Panc1 (cell line): ENCODE measurements around the gene C1RL. TPM values are rescaled to one million over a fixed set of nuclear protein-coding genes. Genes with fewer than 3 reads are reported as not detected.

Experiments
- ATAC-seq: fragments of 200-7000 bp; cut with Tn5 transposase; 2 replicates; pipeline ENCODE4 v1.9.1; 2020; ENCODE audit warnings: mild to moderate bottlenecking, moderate library complexity
- BruUV-seq: library from RNA; stranded (reverse); fragments of 400-500 nt; replicated peaks from 2 replicates; lab custom pipeline; 2021; lab: Mats Ljungman, UMichigan
- CTCF ChIA-PET: fragments of 300-600 bp; sonication (Branson Sonifier 250); formaldehyde crosslinking; loops from one replicate; lab custom pipeline; 2022; ENCODE audit warnings: antibody characterized with exemption; lab: Charles Lee
- POLR2A ChIA-PET: fragments of 300-600 bp; sonication (Branson Sonifier 250); formaldehyde crosslinking; loops from one replicate; lab custom pipeline; 2022; ENCODE audit warnings: antibody characterized with exemption; lab: Charles Lee
- DNase-seq: peaks from one replicate; pipeline ENCODE4 v3.0.0-alpha.2; 2010; ENCODE audit warnings: low read depth, low spot score
- H3K27ac ChIP-seq: 2 replicates; pipeline ENCODE4 v1.5.1; 2011; ENCODE audit warnings: mild to moderate bottlenecking, low read length, inconsistent platforms
- H3K27me3 ChIP-seq: fragments of 200-500 bp; sonication (Bioruptor generic); 2 replicates; pipeline ENCODE4 v1.6.0; 2014; ENCODE audit warnings: low read length, inconsistent platforms; ENCODE audit not compliant: control insufficient read depth, insufficient read depth
- H3K36me3 ChIP-seq: fragments of 200-500 bp; sonication (Bioruptor generic); 2 replicates; pipeline ENCODE4 v1.5.1; 2014; ENCODE audit warnings: inconsistent platforms, mild to moderate bottlenecking, low read length, moderate library complexity; ENCODE audit not compliant: control insufficient read depth, insufficient read depth
- H3K4me1 ChIP-seq: 2 replicates; pipeline ENCODE4 v1.5.1; 2011; ENCODE audit warnings: inconsistent platforms, mild to moderate bottlenecking, low read length, moderate library complexity; ENCODE audit not compliant: control insufficient read depth, insufficient read depth
- H3K4me3 ChIP-seq, 2 experiments: 2 replicates each; pipeline ENCODE4 v1.5.1; 2011 to 2012; ENCODE audit warnings: low read depth in 2 of 2, low read length in 2 of 2, mild to moderate bottlenecking in 2 of 2, inconsistent platforms in 1 of 2, moderate library complexity in 1 of 2
- H3K9me3 ChIP-seq: fragments of 200-500 bp; sonication (Bioruptor generic); 2 replicates; pipeline ENCODE4 v1.5.1; 2014; ENCODE audit warnings: low read depth, mild to moderate bottlenecking, inconsistent platforms, low read length, moderate library complexity; ENCODE audit not compliant: control insufficient read depth, insufficient read depth
- POLR2AphosphoS5 ChIP-seq: IDR thresholded peaks from 2 replicates; pipeline ENCODE4 v1.6.1; 2012; ENCODE audit warnings: mild to moderate bottlenecking, low read depth, low read length, moderate library complexity
- SIN3A ChIP-seq: IDR thresholded peaks from 2 replicates; pipeline ENCODE4 v1.6.1; 2012; ENCODE audit warnings: low read depth, mild to moderate bottlenecking, low read length, moderate library complexity, borderline replicate concordance; ENCODE audit not compliant: insufficient read depth
- TCF7L2 ChIP-seq: IDR thresholded peaks from 2 replicates; pipeline ENCODE4 v1.6.1; 2011; ENCODE audit warnings: mild to moderate bottlenecking, low read depth, low read length, inconsistent platforms
- in situ Hi-C: cut with HindIII; loops from 2 replicates; pipeline ENCODE4 v1.10.0; 2016; ENCODE audit warnings: low sequenced_read_pairs, low pct_unique_long_range_greater_than_20kb
- intact Hi-C: fragments of 100-400 bp; cut with micrococcal nuclease; formaldehyde crosslinking; loops from one replicate; pipeline ENCODE4 v1.10.0; 2022; ENCODE audit not compliant: unreplicated experiment
- total RNA-seq: library from RNA; stranded (reverse); gene quantifications from one replicate; pipeline ENCODE4 v1.2.1, GENCODE V29; 2021; ENCODE audit not compliant: unreplicated experiment
- TF ChIP-seq, protein P1 (sequence below), 2 experiments: IDR thresholded peaks; 2 replicates each; pipeline ENCODE4 v1.6.1; 2011 to 2012; ENCODE audit warnings: low read depth in 2 of 2, control low read depth in 1 of 2, low read length in 1 of 2, mild to moderate bottlenecking in 1 of 2, moderate library complexity in 1 of 2; ENCODE audit not compliant: insufficient read depth in 1 of 2
- TF ChIP-seq, protein P2 (sequence below): fragments of 450-650 bp; IDR thresholded peaks from 2 replicates; pipeline ENCODE4 v1.5.1; 2017; ENCODE audit warnings: mild to moderate bottlenecking

Gene C1RL
- total RNA-seq, 1 experiment from 2014 or later, result 10.7 TPM

DNA sequence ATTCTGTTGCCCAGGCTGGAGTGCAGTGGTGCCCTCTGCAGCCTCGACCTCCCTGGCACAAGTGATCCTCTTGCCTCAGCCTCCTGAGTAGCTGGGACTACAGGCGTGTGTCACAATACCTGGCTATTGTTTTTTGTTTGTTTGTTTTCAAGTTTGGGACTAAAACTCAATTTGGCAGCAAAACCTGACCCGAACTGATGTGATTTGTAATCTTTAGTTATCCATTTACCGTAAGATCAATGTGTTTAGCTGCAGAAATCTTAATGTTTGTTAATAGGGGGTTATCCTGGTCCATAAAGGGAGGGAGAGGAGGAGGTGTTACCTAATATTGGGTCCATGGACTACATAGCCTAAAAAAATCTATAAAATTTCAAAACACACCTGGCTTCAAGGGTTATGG lies 49.2 kb downstream of the C1RL start:
- CTCF ChIA-PET, result no interaction called here
- in situ Hi-C loops, result no loop called here
- Histone ChIP-seq H3K9me3 (no peaks in the 10 kb centered on the region), H3K27ac (no peak overlapping the region), H3K4me3 (no peak overlapping the region), H3K27me3 (no peaks in the 10 kb centered on the region), H3K4me1 (no peaks in the 10 kb centered on the region), H3K36me3 (no peaks in the 10 kb centered on the region)
- ATAC-seq (no peak), DNase-seq (no peak)
- POLR2A ChIA-PET, result no interaction called here
- intact Hi-C loops, result no loop called here
- TF ChIP-seq, protein P1, sequence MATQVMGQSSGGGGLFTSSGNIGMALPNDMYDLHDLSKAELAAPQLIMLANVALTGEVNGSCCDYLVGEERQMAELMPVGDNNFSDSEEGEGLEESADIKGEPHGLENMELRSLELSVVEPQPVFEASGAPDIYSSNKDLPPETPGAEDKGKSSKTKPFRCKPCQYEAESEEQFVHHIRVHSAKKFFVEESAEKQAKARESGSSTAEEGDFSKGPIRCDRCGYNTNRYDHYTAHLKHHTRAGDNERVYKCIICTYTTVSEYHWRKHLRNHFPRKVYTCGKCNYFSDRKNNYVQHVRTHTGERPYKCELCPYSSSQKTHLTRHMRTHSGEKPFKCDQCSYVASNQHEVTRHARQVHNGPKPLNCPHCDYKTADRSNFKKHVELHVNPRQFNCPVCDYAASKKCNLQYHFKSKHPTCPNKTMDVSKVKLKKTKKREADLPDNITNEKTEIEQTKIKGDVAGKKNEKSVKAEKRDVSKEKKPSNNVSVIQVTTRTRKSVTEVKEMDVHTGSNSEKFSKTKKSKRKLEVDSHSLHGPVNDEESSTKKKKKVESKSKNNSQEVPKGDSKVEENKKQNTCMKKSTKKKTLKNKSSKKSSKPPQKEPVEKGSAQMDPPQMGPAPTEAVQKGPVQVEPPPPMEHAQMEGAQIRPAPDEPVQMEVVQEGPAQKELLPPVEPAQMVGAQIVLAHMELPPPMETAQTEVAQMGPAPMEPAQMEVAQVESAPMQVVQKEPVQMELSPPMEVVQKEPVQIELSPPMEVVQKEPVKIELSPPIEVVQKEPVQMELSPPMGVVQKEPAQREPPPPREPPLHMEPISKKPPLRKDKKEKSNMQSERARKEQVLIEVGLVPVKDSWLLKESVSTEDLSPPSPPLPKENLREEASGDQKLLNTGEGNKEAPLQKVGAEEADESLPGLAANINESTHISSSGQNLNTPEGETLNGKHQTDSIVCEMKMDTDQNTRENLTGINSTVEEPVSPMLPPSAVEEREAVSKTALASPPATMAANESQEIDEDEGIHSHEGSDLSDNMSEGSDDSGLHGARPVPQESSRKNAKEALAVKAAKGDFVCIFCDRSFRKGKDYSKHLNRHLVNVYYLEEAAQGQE (IDR thresholded peaks at IDR 0.05; ENCODE audit: insufficient read depth in 1 of 2, low read depth in 2 of 2, low read length in 1 of 2), result no peak
- TF ChIP-seq POLR2AphosphoS5 (no peak), SIN3A (no peak), TCF7L2 (no peak)
- TF ChIP-seq, protein P2, sequence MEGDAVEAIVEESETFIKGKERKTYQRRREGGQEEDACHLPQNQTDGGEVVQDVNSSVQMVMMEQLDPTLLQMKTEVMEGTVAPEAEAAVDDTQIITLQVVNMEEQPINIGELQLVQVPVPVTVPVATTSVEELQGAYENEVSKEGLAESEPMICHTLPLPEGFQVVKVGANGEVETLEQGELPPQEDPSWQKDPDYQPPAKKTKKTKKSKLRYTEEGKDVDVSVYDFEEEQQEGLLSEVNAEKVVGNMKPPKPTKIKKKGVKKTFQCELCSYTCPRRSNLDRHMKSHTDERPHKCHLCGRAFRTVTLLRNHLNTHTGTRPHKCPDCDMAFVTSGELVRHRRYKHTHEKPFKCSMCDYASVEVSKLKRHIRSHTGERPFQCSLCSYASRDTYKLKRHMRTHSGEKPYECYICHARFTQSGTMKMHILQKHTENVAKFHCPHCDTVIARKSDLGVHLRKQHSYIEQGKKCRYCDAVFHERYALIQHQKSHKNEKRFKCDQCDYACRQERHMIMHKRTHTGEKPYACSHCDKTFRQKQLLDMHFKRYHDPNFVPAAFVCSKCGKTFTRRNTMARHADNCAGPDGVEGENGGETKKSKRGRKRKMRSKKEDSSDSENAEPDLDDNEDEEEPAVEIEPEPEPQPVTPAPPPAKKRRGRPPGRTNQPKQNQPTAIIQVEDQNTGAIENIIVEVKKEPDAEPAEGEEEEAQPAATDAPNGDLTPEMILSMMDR, result no peak
- BruUV-seq, result no TSS peak

DNA sequence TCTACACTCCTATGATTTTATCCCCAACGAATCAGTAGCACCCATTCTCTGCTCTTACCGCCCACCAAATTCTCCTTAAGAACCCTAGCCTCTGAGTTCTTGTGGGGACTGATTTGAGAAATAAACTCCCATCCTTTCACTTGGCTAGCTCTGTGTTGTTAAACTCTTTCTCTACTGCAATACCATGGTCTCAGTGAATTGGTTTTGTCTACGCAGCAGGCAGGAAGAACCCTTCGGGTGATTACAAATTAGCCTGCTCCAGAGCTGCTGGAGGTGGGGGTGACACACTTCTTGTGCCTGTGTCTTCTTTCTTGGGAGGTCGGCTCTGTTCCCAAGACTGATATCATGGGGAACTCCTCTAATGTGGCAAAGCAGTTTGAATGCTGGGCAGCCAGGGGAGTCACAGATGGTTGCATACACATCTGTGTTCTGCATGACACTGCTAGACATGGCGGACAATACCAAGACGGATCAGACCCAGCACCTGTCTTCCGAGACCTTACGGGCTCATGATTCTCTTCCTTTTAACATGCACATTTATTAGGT lies 50.1 kb downstream of the C1RL start:
- Histone ChIP-seq H3K36me3 (no peaks in the 10 kb centered on the region), H3K4me1 (no peaks in the 10 kb centered on the region), H3K27me3 (peaks cover 3% of the 10 kb centered on the region; the same call in 1 of the 2 replicates), H3K9me3 (no peaks in the 10 kb centered on the region), H3K27ac (no peak overlapping the region), H3K4me3 (no peak overlapping the region)
- intact Hi-C loops (no loop called here), in situ Hi-C loops (no loop called here)
- ChIA-PET CTCF (no interaction called here), POLR2A (no interaction called here)
- ATAC-seq, result no peak
- no peak for DNase-seq
- TF ChIP-seq, protein P2, result no peak
- TF ChIP-seq TCF7L2 (no peak), SIN3A (no peak), POLR2AphosphoS5 (no peak)
- TF ChIP-seq, protein P1 (IDR thresholded peaks at IDR 0.05; ENCODE audit: insufficient read depth in 1 of 2, low read depth in 2 of 2, low read length in 1 of 2), result no peak
- no TSS peak for BruUV-seq
